HepG2 (cell line): ENCODE data around the gene SMIM24. TPM values are rescaled to one million over a fixed set of nuclear protein-coding genes. Genes with fewer than 3 reads are reported as not detected.

ENCODE experiments used
- CENPBD1 ChIP-seq: sonication (generic); formaldehyde crosslinking; IDR thresholded peaks from 2 replicates; pipeline ENCODE4 v1.8.0; 2022; ENCODE audit warnings: missing genetic modification reagents, low read depth, mild to moderate bottlenecking, borderline replicate concordance
- DR1 ChIP-seq: sonication (generic); formaldehyde crosslinking; IDR thresholded peaks from 2 replicates; pipeline ENCODE4 v1.8.0; 2021; ENCODE audit warnings: mild to moderate bottlenecking, missing genetic modification reagents, inconsistent platforms
- EP300 ChIP-seq, 3 experiments: sonication (generic) in 1 of 3; formaldehyde crosslinking in 1 of 3; IDR thresholded peaks; 2 replicates each; pipeline versions ENCODE4 v1.5.1 to v1.6.1; 2011 to 2020; ENCODE audit warnings: low read depth in 2 of 3, low read length in 2 of 3, borderline replicate concordance in 1 of 3, improper control_type of control experiment in 1 of 3, mild to moderate bottlenecking in 1 of 3, missing genetic modification reagents in 1 of 3, moderate library complexity in 1 of 3
- FLYWCH1 ChIP-seq: sonication (generic); formaldehyde crosslinking; IDR thresholded peaks from 2 replicates; pipeline ENCODE4 v1.8.1; 2023; ENCODE audit warnings: mild to moderate bottlenecking, missing genetic modification reagents
- FOXO1 ChIP-seq: sonication (generic); formaldehyde crosslinking; IDR thresholded peaks from 2 replicates; pipeline ENCODE4 v1.4.0; 2020; ENCODE audit warnings: missing genetic modification reagents
- GMEB2 ChIP-seq: IDR thresholded peaks from 2 replicates; pipeline ENCODE4 v1.6.1; 2016; ENCODE audit warnings: missing biosample characterization, missing genetic modification reagents, low read depth
- HIC2 ChIP-seq: sonication (generic); formaldehyde crosslinking; IDR thresholded peaks from 2 replicates; pipeline ENCODE4 v1.9.0; 2022; ENCODE audit warnings: low read depth, missing genetic modification reagents
- MLX ChIP-seq: IDR thresholded peaks from 2 replicates; pipeline ENCODE4 v1.6.1; 2016
- NFKB2 ChIP-seq: sonication (generic); formaldehyde crosslinking; IDR thresholded peaks from 2 replicates; pipeline ENCODE4 v1.4.0; 2020; ENCODE audit warnings: missing genetic modification reagents, borderline replicate concordance
- POGK ChIP-seq: sonication (generic); formaldehyde crosslinking; conservative IDR thresholded peaks from 2 replicates; pipeline ENCODE4 v1.8.0; 2022; ENCODE audit warnings: mild to moderate bottlenecking, moderate library complexity, missing genetic modification reagents
- REPIN1 ChIP-seq: sonication (generic); formaldehyde crosslinking; IDR thresholded peaks from 2 replicates; pipeline ENCODE4 v1.8.0; 2022; ENCODE audit warnings: missing genetic modification reagents, low read depth, mild to moderate bottlenecking, borderline replicate concordance
- TFDP1 ChIP-seq: IDR thresholded peaks from 2 replicates; pipeline ENCODE4 v1.6.1; 2016; ENCODE audit warnings: missing compliant biosample characterization, missing genetic modification reagents, borderline replicate concordance
- TRAFD1 ChIP-seq: sonication (generic); formaldehyde crosslinking; IDR thresholded peaks from 2 replicates; pipeline ENCODE4 v1.5.1; 2020; ENCODE audit warnings: missing genetic modification reagents, mild to moderate bottlenecking, borderline replicate concordance
- WIZ ChIP-seq: sonication (generic); formaldehyde crosslinking; IDR thresholded peaks from 2 replicates; pipeline ENCODE4 v1.5.1; 2020; ENCODE audit warnings: mild to moderate bottlenecking, missing genetic modification reagents
- ZNF207 ChIP-seq: fragments of 450-650 bp; IDR thresholded peaks from 2 replicates; pipeline ENCODE4 v1.6.1; 2016; ENCODE audit warnings: antibody characterized with exemption, borderline replicate concordance
- ZNF224 ChIP-seq: sonication (generic); formaldehyde crosslinking; IDR thresholded peaks from 2 replicates; pipeline ENCODE4 v1.5.0; 2020; ENCODE audit warnings: mild to moderate bottlenecking, missing genetic modification reagents
- ZNF263 ChIP-seq: sonication (generic); formaldehyde crosslinking; IDR thresholded peaks from 2 replicates; pipeline ENCODE4 v1.4.0; 2020; ENCODE audit warnings: missing genetic modification reagents
- ZNF343 ChIP-seq: sonication (generic); formaldehyde crosslinking; IDR thresholded peaks from 2 replicates; pipeline ENCODE4 v1.4.0; 2020; ENCODE audit warnings: mild to moderate bottlenecking, missing genetic modification reagents
- ZNF839 ChIP-seq: sonication (generic); formaldehyde crosslinking; IDR thresholded peaks from 2 replicates; pipeline ENCODE4 v1.4.0; 2020; ENCODE audit warnings: missing genetic modification reagents, mild to moderate bottlenecking, borderline replicate concordance
- polyA plus RNA-seq, 8 experiments: library from polyadenylated mRNA; depleted of rRNA in 3 of 8; stranded (reverse) in 7 of 8; unstranded in 1 of 8; fragments of >200 nt; fragmentation: Illumina TruSeq in 4 of 8; extraction: Trizol in 4 of 8; gene quantifications; 2 replicates each; pipeline versions ENCODE4 v1.2.1 to v1.2.3, GENCODE V29; 2011 to 2016; ENCODE audit warnings: low read depth in 4 of 8, missing spikeins in 1 of 8, mixed read lengths in 1 of 8; ENCODE audit not compliant: insufficient read depth in 1 of 8
- total RNA-seq, 5 experiments: library from RNA; depleted of rRNA; stranded (reverse); fragments of >200 nt; fragmentation: Illumina TruSeq; extraction: Trizol; gene quantifications; 2 replicates each; pipeline ENCODE4 v1.2.3, GENCODE V29; 2016; ENCODE audit warnings: low read depth in 1 of 5

The SMIM24 gene
- total and polyA plus RNA-seq, 2 of the 13 experiments (the other 11 are each of a cell fraction or from before 2014, with no cell fraction given): 11.2 to 70.6 TPM

- TF ChIP-seq GMEB2 (CRISPR knock-in tag) (no peak), TRAFD1 (CRISPR knock-in tag) (no peak), ZNF343 (CRISPR knock-in tag) (peak; percentile 79), FLYWCH1 (CRISPR knock-in tag) (no peak), MLX (peak; percentile 61; the same call in 1 of the 2 replicates), DR1 (CRISPR knock-in tag) (peak; percentile 85), WIZ (CRISPR knock-in tag) (no peak), POGK (CRISPR knock-in tag) (peak; percentile 84), CENPBD1 (CRISPR knock-in tag) (no peak), HIC2 (CRISPR knock-in tag) (no peak), FOXO1 (peak; percentile 47; the same call in 1 of the 2 replicates), ZNF263 (CRISPR knock-in tag) (no peak), EP300 (IDR thresholded peaks at IDR 0.05; ENCODE audit: low read depth in 2 of 2, low read length in 2 of 2) (peak in 1 of 2 experiments; percentile 5; a peak in 1 of 4 replicates), EP300 (CRISPR knock-in tag; IDR thresholded peaks at IDR 0.05; ENCODE audit: borderline replicate concordance) (no peak), ZNF224 (CRISPR knock-in tag) (no peak), ZNF839 (0 out of 2 replicates have a peak, but pooled peaks have one; percentile 73), TFDP1 (CRISPR knock-in tag) (peak; percentile 66), REPIN1 (CRISPR knock-in tag) (peak; percentile 71; the same call in 1 of the 2 replicates), NFKB2 (CRISPR knock-in tag) (no peak; the same call in 1 of the 2 replicates), ZNF207 (no peak)
Observed at GRCh38 chr19:3500429-3501101, 20.2 kb upstream of the SMIM24 start, which contains the start of gene DOHH (continued).
